ENCODE measurements around the gene MED31. TPM values are rescaled to one million over a fixed set of nuclear protein-coding genes. Genes with fewer than 3 reads are reported as not detected.
"Not testable (repeated sequence)": the region's sequence is repeated elsewhere in the genome, so short reads cannot be mapped to it uniquely, and the experiment has no call there.

The MED31 gene
- total RNA-seq, 2 experiments from 2014 or later = 23.1 to 23.2 TPM

DNA sequence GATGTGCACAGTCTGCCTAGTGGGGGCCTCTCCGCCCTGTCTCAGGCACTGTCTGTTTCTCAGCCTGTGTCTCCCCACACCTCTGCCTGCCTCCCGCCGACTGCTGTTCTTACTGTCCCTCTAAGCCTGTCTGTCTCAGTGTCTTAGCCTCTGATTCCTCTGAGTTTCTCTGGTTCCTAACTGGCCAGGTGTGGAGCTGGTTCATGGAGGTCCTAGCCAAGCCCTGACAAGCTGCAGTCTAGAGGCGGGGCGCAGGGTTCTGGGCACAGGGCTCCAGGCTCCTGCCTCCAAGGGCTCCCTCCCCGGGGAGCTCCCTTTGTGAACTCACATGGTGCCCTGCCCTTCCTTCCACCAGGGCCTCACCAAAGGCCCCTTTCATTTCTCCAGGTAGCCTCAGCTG, 19.6 kb upstream of the MED31 start:
- H3K36me3 Mint-ChIP-seq = no peaks in the 10 kb centered on the region
- POLR2A ChIA-PET = no interaction called here
- H3K27ac Mint-ChIP-seq = no peak overlapping the region

GRCh38 chr17:6670571-6670970, 19.2 kb upstream of the MED31 start:
- Mint-ChIP-seq H3K4me1 (peaks cover 4% of the 10 kb centered on the region), H3K27me3 (peaks cover 2% of the 10 kb centered on the region), H3K36me3 (no peaks in the 10 kb centered on the region), H3K4me3 (no peak overlapping the region), H3K9me3 (no peaks in the 10 kb centered on the region), H3K27ac (no peak overlapping the region)
- DNase-seq (no peak), ATAC-seq (ENCODE audit: low read depth) (no peak)
- POLR2A ChIA-PET = no interaction called here

More for the DNA sequence above, 19.6 kb upstream of the MED31 start:
- Mint-ChIP-seq H3K27me3 (peaks cover 6% of the 10 kb centered on the region), H3K9me3 (no peaks in the 10 kb centered on the region), H3K4me3 (no peak overlapping the region), H3K4me1 (peaks cover 4% of the 10 kb centered on the region)
- ATAC-seq (ENCODE audit: low read depth) (no peak), DNase-seq (no peak)

DNA sequence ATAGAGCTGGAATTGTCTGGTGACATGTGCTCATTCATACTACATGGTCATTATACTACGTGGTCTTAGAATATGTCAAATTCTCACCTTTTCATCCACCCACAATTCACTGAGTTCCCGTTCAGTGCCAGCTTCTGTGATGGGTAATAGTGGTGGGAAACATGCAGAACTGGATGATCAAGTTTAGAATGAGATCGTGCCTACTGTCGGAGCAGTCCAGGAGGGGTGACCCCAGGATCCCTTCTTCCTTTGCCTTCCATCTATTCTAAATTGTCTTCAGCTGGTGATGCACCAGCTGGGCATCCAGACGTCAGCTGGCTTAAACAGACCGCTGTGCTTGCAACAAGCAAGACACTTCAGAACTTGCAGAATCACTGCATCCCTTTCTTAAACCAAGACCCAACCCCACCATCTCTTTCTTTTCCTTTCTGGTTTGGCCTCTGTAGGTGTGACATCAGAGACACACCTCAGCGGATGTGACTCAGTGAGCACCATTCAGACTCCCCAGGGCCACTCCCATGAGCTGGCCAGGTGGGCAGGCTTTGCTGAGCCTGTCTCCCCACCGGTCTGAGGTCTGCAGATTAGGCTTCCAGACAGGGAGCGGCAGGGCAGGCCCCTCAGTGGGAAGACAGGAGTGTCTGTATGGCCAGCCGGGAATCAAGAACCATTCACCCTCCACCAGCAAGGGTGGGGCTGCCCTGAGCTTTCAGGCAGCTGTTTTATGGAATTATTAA, 18.2 kb upstream of the MED31 start:
- ATAC-seq (ENCODE audit: low read depth) (no peak), DNase-seq (no peak)
- Mint-ChIP-seq H3K27ac (no peak overlapping the region), H3K36me3 (no peaks in the 10 kb centered on the region), H3K27me3 (peaks cover 2% of the 10 kb centered on the region), H3K4me3 (no peak overlapping the region), H3K9me3 (no peaks in the 10 kb centered on the region), H3K4me1 (peaks cover 4% of the 10 kb centered on the region)
- POLR2A ChIA-PET = no interaction called here

GRCh38 chr17:6668727-6669425, 17.5 kb upstream of the MED31 start:
- POLR2A ChIA-PET = no interaction called here
- H3K4me3 Mint-ChIP-seq = no peak overlapping the region
- no peaks in the 10 kb centered on the region for H3K36me3 Mint-ChIP-seq
- DNase-seq (no peak), ATAC-seq (ENCODE audit: low read depth) (no peak)
- H3K4me1 Mint-ChIP-seq = peaks cover 4% of the 10 kb centered on the region
- H3K9me3 Mint-ChIP-seq = no peaks in the 10 kb centered on the region
- no peak overlapping the region for H3K27ac Mint-ChIP-seq
- H3K27me3 Mint-ChIP-seq = peaks cover 2% of the 10 kb centered on the region

DNA sequence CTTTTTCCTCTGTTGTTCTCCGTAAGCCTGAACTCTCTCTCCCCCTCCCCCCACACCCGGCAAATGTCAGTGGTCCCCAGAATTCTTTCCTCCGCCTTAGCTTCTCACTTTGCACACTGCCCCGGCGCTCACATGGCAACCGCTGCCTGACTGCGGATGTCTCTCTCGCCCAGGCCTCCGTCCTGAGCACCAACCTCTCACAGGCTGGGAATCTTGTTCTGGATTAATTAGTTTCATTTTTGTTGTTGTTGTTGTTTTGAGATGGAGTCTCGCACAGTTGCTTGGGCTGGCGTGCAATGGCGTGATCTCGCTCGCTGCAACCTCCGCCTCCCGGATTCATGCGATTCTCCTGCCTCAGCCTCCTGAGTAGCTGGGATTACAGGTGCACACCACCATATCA, 16.8 kb upstream of the MED31 start:
- no peaks in the 10 kb centered on the region for H3K9me3 Mint-ChIP-seq
- ATAC-seq (ENCODE audit: low read depth) = no peak
- POLR2A ChIA-PET = interaction anchor here (0.5 to 1.0 kb wide), 2 partner anchors 11 to 88 kb away, joined by 3 to 4 read pairs; no protein-coding TSS in a partner anchor
- no peak for DNase-seq
- no peak overlapping the region for H3K27ac Mint-ChIP-seq
- H3K27me3 Mint-ChIP-seq = peaks cover 2% of the 10 kb centered on the region
- H3K4me1 Mint-ChIP-seq = peaks cover 4% of the 10 kb centered on the region
- H3K36me3 Mint-ChIP-seq = no peaks in the 10 kb centered on the region
- no peak overlapping the region for H3K4me3 Mint-ChIP-seq

DNA sequence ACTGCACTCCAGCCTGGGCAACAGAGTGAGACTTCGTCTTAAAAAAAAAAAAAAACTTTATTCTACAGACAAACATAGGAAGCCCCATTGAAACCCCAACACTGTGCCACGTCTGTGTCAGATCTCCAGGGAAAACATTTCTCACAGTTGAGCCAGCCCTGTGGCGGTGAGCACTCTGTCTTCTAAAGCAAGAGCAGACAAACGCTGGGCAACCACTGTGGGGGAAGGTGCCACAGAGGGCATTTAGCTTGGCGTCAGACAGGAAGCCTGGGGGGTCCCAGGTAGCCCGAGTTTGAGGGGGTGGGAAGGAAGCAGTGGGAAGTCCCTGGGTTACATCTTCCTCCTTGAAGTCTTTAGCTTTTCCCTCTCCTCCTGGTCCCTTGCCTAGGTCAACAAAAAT, 16.1 kb upstream of the MED31 start:
- no peak overlapping the region for H3K27ac Mint-ChIP-seq
- H3K27me3 Mint-ChIP-seq = peaks cover 5% of the 10 kb centered on the region
- H3K4me1 Mint-ChIP-seq = peaks cover 6% of the 10 kb centered on the region
- H3K36me3 Mint-ChIP-seq = peaks cover 1% of the 10 kb centered on the region
- POLR2A ChIA-PET = interaction anchor here (0.5 to 1.0 kb wide), 3 partner anchors 12 to 95 kb away, joined by 3 to 4 read pairs (median 3); no protein-coding TSS in a partner anchor
- no peak overlapping the region for H3K4me3 Mint-ChIP-seq
- no peak for ATAC-seq (ENCODE audit: low read depth)
- no peaks in the 10 kb centered on the region for H3K9me3 Mint-ChIP-seq
- DNase-seq = no peak

DNA sequence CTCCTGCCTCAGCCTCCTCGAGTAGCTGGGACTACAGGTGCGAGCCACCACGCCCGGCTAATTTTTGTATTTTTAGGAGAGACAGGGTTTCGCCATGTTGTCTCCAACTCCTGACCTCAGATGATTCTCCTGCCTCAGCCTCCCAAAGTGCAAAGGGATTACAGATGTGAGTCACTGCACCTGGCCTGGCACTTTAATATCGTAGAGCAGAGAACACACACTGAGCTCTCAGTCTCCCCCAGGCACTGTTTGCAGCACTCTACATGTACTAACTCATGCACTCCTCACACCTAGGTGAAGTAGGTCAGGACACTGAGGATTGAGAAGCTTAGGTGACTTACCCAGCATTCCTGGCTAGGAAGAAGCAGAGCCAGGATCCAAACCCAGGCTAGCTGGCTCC, 15.2 kb upstream of the MED31 start:
- DNase-seq (no peak), ATAC-seq (ENCODE audit: low read depth) (no peak)
- Mint-ChIP-seq H3K4me3 (no peak overlapping the region), H3K36me3 (peaks cover 1% of the 10 kb centered on the region), H3K9me3 (no peaks in the 10 kb centered on the region), H3K27me3 (peaks cover 8% of the 10 kb centered on the region), H3K27ac (no peak overlapping the region), H3K4me1 (peaks cover 12% of the 10 kb centered on the region)
- POLR2A ChIA-PET = interaction anchor here (0.7 kb wide), 1 partner anchor 96 kb away, joined by 3 read pairs; no protein-coding TSS in a partner anchor

GRCh38 chr17:6666077-6666521, 14.7 kb upstream of the MED31 start:
- peaks cover 17% of the 10 kb centered on the region for H3K4me1 Mint-ChIP-seq
- peaks cover 8% of the 10 kb centered on the region for H3K27me3 Mint-ChIP-seq
- H3K36me3 Mint-ChIP-seq = peaks cover 4% of the 10 kb centered on the region
- no peak overlapping the region for H3K4me3 Mint-ChIP-seq
- ATAC-seq (ENCODE audit: low read depth) (peak; percentile 70), DNase-seq (no peak)
- POLR2A ChIA-PET = no interaction called here
- H3K9me3 Mint-ChIP-seq = no peaks in the 10 kb centered on the region
- no peak overlapping the region for H3K27ac Mint-ChIP-seq

DNA sequence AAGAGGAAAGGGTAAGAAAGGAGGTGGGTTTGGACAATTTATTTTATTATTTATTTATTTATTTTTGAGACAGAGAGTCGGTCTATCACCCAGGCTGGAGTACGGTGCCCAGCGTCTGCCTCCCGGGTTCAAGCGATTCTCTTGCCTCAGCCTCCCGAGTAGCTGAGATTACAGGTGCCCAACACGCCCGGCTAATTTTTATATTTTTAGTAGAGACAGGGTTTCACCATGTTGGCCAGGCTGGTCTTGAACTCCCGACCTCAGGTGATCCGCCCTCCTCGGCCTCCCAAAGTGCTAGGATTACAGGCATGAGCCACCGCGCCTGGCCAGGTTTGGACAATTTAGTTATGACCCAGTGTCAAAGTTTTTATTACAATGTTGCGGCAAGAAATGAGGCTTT, 11.8 kb upstream of the MED31 start:
- Mint-ChIP-seq H3K36me3 (peaks cover 13% of the 10 kb centered on the region), H3K4me1 (peaks cover 29% of the 10 kb centered on the region), H3K27me3 (peaks cover 14% of the 10 kb centered on the region)
- POLR2A ChIA-PET; ATAC-seq (ENCODE audit: low read depth); DNase-seq; H3K27ac Mint-ChIP-seq; H3K9me3 Mint-ChIP-seq; H3K4me3 Mint-ChIP-seq: not testable (repeated sequence)

DNA sequence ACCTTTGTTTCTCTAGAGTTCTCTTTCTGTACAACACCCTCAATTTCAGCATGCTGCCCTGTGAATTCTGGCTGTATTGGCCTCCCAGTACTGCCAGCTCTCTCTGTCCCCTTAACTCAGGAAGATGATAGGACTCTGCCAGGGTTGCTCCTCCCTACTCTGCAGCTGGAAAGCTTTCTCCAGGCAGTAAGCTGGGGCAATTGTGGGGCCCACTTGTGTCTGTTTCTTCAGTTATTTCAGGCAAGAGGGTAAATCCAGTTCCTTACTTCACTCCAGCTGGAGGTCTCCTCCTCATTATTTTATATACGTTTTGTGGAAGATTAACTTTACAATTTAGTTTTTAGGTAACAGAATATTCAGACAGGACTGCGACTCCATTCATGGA, 10.1 kb upstream of the MED31 start:
- POLR2A ChIA-PET = interaction anchor here (1.3 kb wide), 1 partner anchor 17 kb away, joined by 3 read pairs; no protein-coding TSS in a partner anchor
- Mint-ChIP-seq H3K27ac (no peak overlapping the region), H3K27me3 (peaks cover 14% of the 10 kb centered on the region), H3K4me3 (peak overlapping the region; percentile 79), H3K9me3 (no peaks in the 10 kb centered on the region), H3K36me3 (peaks cover 15% of the 10 kb centered on the region), H3K4me1 (peaks cover 36% of the 10 kb centered on the region)
- no peak for ATAC-seq (ENCODE audit: low read depth)
- DNase-seq = no peak

DNA sequence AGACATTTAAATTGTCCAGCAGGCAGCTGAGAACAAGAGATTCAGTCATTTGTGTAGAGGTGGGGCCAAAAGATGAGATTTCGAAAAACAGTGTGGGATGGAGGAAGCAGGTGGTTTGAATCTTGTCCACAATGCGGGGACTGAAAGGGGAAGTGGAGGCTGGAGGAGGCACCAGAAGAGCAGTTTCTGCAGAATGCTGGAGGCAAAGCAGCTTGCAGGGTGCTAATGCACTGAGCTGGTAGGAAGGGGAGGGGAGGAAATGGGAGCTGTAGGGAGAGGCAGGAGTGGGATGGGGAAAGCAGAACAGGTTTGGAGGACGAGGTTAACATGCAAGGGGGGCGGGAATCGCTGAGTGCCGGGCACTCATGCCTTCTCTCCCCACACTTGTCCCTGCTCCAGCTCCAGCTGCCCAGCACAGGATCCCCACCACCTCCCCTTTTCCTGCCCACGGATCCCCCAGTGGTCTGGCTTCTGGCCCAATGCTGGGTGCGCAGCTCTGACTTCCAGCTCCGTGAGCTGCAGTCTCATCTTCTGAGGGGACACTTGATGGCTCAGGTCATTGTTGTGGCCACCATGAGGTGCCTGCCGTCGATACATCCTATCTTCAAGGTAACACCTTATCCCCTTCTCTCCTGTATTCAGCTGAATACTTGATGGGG, 9.5 kb upstream of the MED31 start:
- H3K4me1 Mint-ChIP-seq = peaks cover 34% of the 10 kb centered on the region
- H3K36me3 Mint-ChIP-seq = peaks cover 15% of the 10 kb centered on the region
- no peaks in the 10 kb centered on the region for H3K9me3 Mint-ChIP-seq
- POLR2A ChIA-PET = interaction anchor here (1.3 kb wide), 1 partner anchor 17 kb away, joined by 3 read pairs; no protein-coding TSS in a partner anchor
- H3K27ac Mint-ChIP-seq = peak overlapping the region; percentile 53
- ATAC-seq (ENCODE audit: low read depth) (peak; percentile 31), DNase-seq (no peak)
- H3K27me3 Mint-ChIP-seq = peaks cover 14% of the 10 kb centered on the region
- peak overlapping the region; percentile 79 for H3K4me3 Mint-ChIP-seq

DNA sequence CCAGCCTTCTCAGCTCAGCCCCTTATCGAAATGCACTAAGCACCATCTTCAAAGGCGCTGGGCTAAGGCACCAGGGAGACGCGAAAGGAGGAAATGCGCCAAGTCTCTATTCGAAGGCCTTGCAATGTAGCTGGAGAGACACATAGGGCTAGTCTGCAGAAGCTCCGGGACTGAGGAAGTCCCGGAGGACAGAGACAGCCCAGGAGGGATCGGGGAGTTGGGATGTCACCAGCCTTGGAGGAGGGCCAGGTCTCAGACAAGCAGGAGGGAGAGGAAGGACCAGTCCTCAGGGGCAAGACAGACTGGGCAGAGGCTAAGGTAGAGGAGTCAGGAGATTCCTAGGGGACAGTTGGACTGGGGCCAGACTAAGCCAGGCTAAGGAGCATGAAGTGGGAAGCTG, 8.7 kb upstream of the MED31 start:
- no peak for DNase-seq
- Mint-ChIP-seq H3K9me3 (no peaks in the 10 kb centered on the region), H3K27me3 (peaks cover 20% of the 10 kb centered on the region), H3K36me3 (peaks cover 16% of the 10 kb centered on the region), H3K4me3 (no peak overlapping the region), H3K4me1 (peaks cover 38% of the 10 kb centered on the region), H3K27ac (no peak overlapping the region)
- no peak for ATAC-seq (ENCODE audit: low read depth)
- POLR2A ChIA-PET = no interaction called here

- H3K27ac Mint-ChIP-seq; ATAC-seq (ENCODE audit: low read depth); POLR2A ChIA-PET; H3K9me3 Mint-ChIP-seq; DNase-seq: not testable (repeated sequence)
- H3K36me3 Mint-ChIP-seq = peaks cover 20% of the 10 kb centered on the region
- H3K27me3 Mint-ChIP-seq = peaks cover 20% of the 10 kb centered on the region
- H3K4me1 Mint-ChIP-seq = peaks cover 44% of the 10 kb centered on the region
- H3K4me3 Mint-ChIP-seq = peak overlapping the region; percentile 94
Measured at GRCh38 chr17:6658411-6658810, 7.0 kb upstream of the MED31 start.

Measured in activated naive CD8-positive, alpha-beta T cell treated with anti-CD3 and anti-CD28 coated beads, Interleukin-2, amount 10 ng/mL, durations not matched to agents 7 days and 5 days (primary cell).